HG02610 (cell line): ENCODE data around the gene SLC29A4.

Source experiments
- ATAC-seq: cut with Tn5 transposase; IDR thresholded peaks from one replicate; pipeline ENCODE4 v1.9.1; 2021; ENCODE audit warnings: mild to moderate bottlenecking, moderate library complexity; ENCODE audit not compliant: unreplicated experiment

SLC29A4 gene

DNA sequence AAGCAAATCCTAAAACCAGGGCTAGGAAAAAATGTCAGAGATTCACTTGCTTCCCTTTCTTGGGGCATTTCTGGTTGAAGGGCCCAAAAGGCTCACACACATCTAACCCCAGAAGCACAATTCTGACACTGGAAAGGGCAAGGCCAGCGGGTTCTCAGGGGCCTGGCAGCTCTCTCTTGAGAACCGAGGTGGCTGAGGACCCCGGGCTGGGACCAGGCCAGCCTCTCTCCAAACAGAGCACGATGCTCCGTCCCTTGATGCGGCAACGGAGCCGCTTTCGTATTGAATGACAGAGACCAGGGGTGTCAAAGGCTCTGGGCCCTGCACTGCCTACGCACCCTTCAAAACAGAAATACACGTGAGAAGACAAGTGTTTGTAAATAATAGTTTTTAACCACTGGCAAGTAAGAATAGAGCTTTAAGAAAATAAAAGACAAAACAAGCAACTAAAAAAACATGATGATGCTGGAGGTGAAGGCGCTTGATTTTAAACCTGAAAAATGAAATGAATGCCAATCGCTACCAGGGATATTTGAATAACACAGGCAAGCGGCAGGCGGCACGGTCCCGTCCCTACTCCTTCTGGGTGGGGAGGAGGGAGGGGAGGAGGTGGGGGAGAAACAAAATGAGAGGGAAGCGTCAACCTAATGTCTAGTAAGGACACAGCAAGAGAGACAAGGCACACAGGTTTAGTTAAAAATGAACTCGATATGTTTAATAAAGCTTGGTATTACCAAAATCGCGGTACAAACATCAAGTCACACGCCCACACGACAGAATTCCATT, 68.0 kb downstream of the SLC29A4 start:
- no peak for ATAC-seq

DNA sequence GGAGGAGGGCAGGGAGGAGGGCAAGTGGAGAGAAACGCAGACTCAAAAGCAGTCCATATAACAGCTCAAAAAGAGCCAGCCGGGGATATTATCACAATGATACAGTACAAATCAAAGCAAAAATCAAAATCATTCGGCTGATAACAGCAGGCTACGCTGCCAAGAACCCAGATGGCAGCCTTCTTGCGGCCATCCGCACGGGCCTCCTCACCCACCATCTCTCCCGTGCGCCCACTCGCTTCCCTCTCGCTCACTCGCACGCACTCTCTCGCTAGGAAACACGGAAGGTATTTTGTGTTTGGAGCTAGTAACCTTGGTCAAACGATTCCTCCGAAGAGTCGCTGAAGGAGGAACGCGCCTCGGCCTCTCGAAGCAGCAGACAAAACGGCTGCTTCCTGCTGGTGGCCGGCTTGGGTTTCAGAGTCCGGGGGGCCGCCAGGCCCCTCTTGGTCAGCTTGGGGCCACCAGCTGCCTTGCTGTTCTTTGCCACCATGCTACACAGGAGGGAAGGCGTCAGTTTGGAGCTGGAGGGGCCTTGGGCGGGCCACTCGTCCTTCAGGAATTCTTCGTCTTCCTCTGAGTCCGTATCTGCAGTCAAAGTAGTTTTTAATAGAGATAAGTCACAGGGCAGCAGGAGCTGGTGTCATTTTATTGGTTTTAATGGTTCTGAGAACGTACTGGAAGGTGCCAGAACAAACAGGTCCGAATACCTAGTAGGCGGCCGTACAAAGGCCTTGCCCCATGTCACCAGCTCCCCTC, 68.9 kb downstream of the SLC29A4 start:
- no peak for ATAC-seq

DNA sequence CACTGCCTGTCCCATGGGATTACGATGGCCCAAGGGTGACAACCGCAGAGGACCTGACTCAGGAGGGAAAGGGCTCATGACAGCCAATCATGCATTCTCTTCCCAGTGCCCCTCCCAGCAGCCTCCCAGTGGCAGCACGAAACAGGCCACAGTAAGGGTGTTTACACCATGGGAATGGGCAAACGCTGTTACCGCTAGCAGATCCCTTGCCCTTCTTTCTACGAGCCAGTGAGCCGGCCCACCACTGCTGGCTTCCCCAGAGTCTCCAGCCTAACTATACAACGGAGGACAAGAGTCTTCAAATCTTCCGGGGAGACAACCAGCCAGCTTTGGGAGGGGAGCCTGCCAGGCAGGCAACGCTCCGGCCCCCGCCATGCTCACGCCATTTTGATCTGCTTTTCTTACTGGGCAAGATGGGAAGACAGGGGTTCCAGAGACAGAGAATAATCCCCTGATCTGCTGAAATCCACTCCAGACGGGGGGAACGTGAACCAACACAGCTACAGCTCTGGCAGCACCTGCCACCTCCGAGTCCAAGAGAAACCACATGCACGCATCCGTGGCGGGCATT, 69.8 kb downstream of the SLC29A4 start:
- ATAC-seq, result no peak

GRCh38 chr7:5354460-5355232, 71.9 kb downstream of the SLC29A4 start:
- no peak for ATAC-seq
